Right lobe of liver (tissue), 6 donors: ENCODE measurements around the gene SPTB. TPM values are rescaled to one million over a fixed set of nuclear protein-coding genes. Genes with fewer than 3 reads are reported as not detected.

Source experiments
- ATAC-seq, 4 donors: fragments of 200-7000 bp; cut with Tn5 transposase; one replicate each; pipeline ENCODE4 v1.9.1; 2020; ENCODE audit warnings: mild to moderate bottlenecking in 4 of 4, moderate library complexity in 4 of 4
- DNase-seq, 3 donors: peaks; one replicate each; pipeline ENCODE4 v3.0.0-alpha.2; 2020
- H3K27ac ChIP-seq, 3 donors: fragments of 200-600 bp; one replicate each; pipeline ENCODE4 v1.8.0; 2022
- H3K27me3 ChIP-seq, 2 donors: fragments of 200-600 bp; one replicate each; pipeline ENCODE4 v1.8.0; 2022
- H3K36me3 ChIP-seq, 4 donors: fragments of 200-600 bp; sonication (generic) in 1 of 4; one replicate each; pipeline versions ENCODE4 v1.5.1 to v1.8.0; 2017 to 2022; ENCODE audit warnings: control low read depth in 1 of 4
- H3K4me1 ChIP-seq, 4 donors: fragments of 200-600 bp; sonication (generic) in 1 of 4; one replicate each; pipeline versions ENCODE4 v1.5.1 to v1.8.0; 2017 to 2022; ENCODE audit warnings: control low read depth in 1 of 4
- H3K4me3 ChIP-seq, 3 donors: fragments of 200-600 bp; one replicate each; pipeline ENCODE4 v1.8.0; 2022
- H3K9me3 ChIP-seq, 4 donors: fragments of 200-600 bp; sonication (generic) in 1 of 4; one replicate each; pipeline versions ENCODE4 v1.5.1 to v1.8.0; 2017 to 2022; ENCODE audit warnings: control low read depth in 1 of 4
- CTCF ChIP-seq, 4 donors: fragments of 200-600 bp in 3 of 4; fragments of 450-650 bp in 1 of 4; IDR thresholded peaks; one replicate each; pipeline versions ENCODE4 v1.5.1 to v1.8.0; 2016 to 2022; ENCODE audit warnings: antibody characterized with exemption in 4 of 4, mild to moderate bottlenecking in 2 of 4
- POLR2A ChIP-seq: fragments of 450-650 bp; IDR thresholded peaks from one replicate; pipeline ENCODE4 v1.6.1; 2017; ENCODE audit warnings: antibody characterized with exemption, mild to moderate bottlenecking
- WGBS: methylation state at CpG from one replicate; pipeline ENCODE4 v1.1.6; 2018; ENCODE audit warnings: low coverage, low lambda C conversion rate; ENCODE audit not compliant: insufficient coverage; ENCODE audit errors: missing lambda C conversion rate; 5-methylcytosine and 5-hydroxymethylcytosine counted together
- intact Hi-C, 2 donors: fragments of 100-400 bp; cut with DNase I; formaldehyde crosslinking; loops; one replicate each; pipeline versions ENCODE4 v1.11.2 to v1.14.1; 2022
- total RNA-seq, 6 experiments: library from RNA; depleted of rRNA in 2 of 6; stranded (reverse); fragments of >200 nt in 2 of 6; fragmentation: NEBNext Ultra II Directional in 3 of 6; extraction: Animal tissue kit (Norgen Biotek cat#: 25700) in 3 of 6; gene quantifications; one replicate each; pipeline versions ENCODE4 v1.1.0 to v1.2.4, GENCODE V29; 2016 to 2023
- donor health status: DM: no; HTN: yes; CAD: no.
- donor health status: DM: no; HTN: no; CAD: no.
- donor health status: DM: no; HTN: no; CAD: no.
- donor health status: DM: no; HTN: yes; CAD: no.
- donor health status: DM: no; HTN: yes; CAD: no.

SPTB gene
- total RNA-seq, 6 experiments from 2014 or later, result 0.12 to 2.4 (median 0.72) TPM

GRCh38 chr14:64764641-64765520 is 114.8 kb downstream of the SPTB start:
- H3K27ac ChIP-seq, result no peak overlapping the region
- TF ChIP-seq POLR2A (no peak), CTCF (IDR thresholded peaks at IDR 0.05) (peak; percentile 84 to 90 (median 88))
- no peaks in the 10 kb centered on the region for H3K4me1 ChIP-seq
- DNase-seq, result peak; percentile 66 to 77 (median 71)
- 12% methylated on average over 6 of the region's 29 CpGs for WGBS
- intact Hi-C loops, result loop anchor here in 1 of 2 donors (5.0 kb wide), 1 partner anchor 93 kb away; no protein-coding TSS in a partner anchor
- no peaks in the 10 kb centered on the region for H3K9me3 ChIP-seq
- H3K36me3 ChIP-seq, result no peaks in the 10 kb centered on the region
- H3K27me3 ChIP-seq, result no peaks in the 10 kb centered on the region
- peak overlapping the region in 2 of 3 donors; percentile 21 to 31 for H3K4me3 ChIP-seq
- peak; percentile 84 to 91 (median 84) for ATAC-seq

GRCh38 chr14:64763801-64764621 is 115.7 kb downstream of the SPTB start:
- ATAC-seq, result no peak
- intact Hi-C loops, result loop anchor here in 1 of 2 donors (5.0 kb wide), 1 partner anchor 92 kb away; no protein-coding TSS in a partner anchor

GRCh38 chr14:64763085-64763782 is 116.5 kb downstream of the SPTB start:
- no peak for TF ChIP-seq POLR2A
- no peak for TF ChIP-seq CTCF (IDR thresholded peaks at IDR 0.05)
- H3K27ac ChIP-seq, result no peak overlapping the region

More at GRCh38 chr14:64763801-64764621, 115.7 kb downstream of the SPTB start:
- H3K4me1 ChIP-seq, result no peaks in the 10 kb centered on the region
- no peak for TF ChIP-seq CTCF (IDR thresholded peaks at IDR 0.05)
- TF ChIP-seq POLR2A, result no peak
- no peaks in the 10 kb centered on the region for H3K27me3 ChIP-seq
- H3K27ac ChIP-seq, result no peak overlapping the region
- H3K9me3 ChIP-seq, result no peaks in the 10 kb centered on the region
- no peaks in the 10 kb centered on the region for H3K36me3 ChIP-seq
- peak overlapping the region in 1 of 3 donors; percentile 31 for H3K4me3 ChIP-seq
- DNase-seq, result peak in 1 of 3 donors; percentile 53
- WGBS, result 45% methylated on average over 6 of the region's 18 CpGs

More at GRCh38 chr14:64763085-64763782, 116.5 kb downstream of the SPTB start:
- H3K36me3 ChIP-seq, result no peaks in the 10 kb centered on the region
- no peaks in the 10 kb centered on the region for H3K27me3 ChIP-seq
- 56% methylated on average over 6 of the region's 11 CpGs for WGBS
- H3K9me3 ChIP-seq, result no peaks in the 10 kb centered on the region
- intact Hi-C loops, result loop anchor here in 1 of 2 donors (5.0 kb wide), 1 partner anchor 91 kb away; no protein-coding TSS in a partner anchor
- H3K4me3 ChIP-seq, result no peak overlapping the region
- H3K4me1 ChIP-seq, result no peaks in the 10 kb centered on the region
- peak in 1 of 3 donors; percentile 40 for DNase-seq
- no peak for ATAC-seq
